ENCODE results near the gene DIPK1C.

Gene DIPK1C

DNA sequence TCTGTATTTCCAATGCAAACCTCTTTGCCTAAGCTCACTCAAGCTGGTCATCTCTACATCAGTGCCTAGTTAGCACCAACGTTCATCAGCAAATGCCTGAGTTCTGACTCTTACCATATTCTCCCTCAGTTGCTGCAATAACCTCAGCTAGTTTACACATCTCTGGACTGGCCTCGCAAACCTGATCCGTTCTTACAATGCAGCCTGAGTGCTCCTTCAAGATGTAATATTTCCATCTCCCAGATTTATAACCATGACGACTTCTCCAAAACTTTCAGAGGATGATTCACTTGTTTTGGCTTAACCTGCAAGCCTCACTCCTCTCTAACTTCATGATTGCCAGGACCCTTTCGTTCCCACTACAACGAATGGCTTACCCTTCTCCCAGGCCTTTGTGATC, 69.7 kb downstream of the DIPK1C start:
- DNase-seq (ENCODE audit: low spot score) = no peak
